NCI-H82 treated with DMSO at 0.1 percent for 48 hours (cell line): ENCODE results near the gene SWSAP1.

ENCODE experiments used
- DNase-seq: peaks from one replicate; lab custom pipeline; 2025; ENCODE audit not compliant: unreplicated experiment; lab: John Stamatoyannopoulos, UW

Gene SWSAP1

GRCh38 chr19:11355160-11356073 is 19.0 kb upstream of the SWSAP1 start, which contains the start of gene PLPPR2:
Gene PLPPR2, plus strand, starts transcription at chr19:11355432. Its CDS starts 2,242 bp downstream, at chr19:11357674.
- peak; percentile 70 for DNase-seq

GRCh38 chr19:11356074-11356397 is 18.4 kb upstream of the SWSAP1 start:
- no peak for DNase-seq

GRCh38 chr19:11356676-11357550 is 17.6 kb upstream of the SWSAP1 start:
- no peak for DNase-seq

- no peak for DNase-seq
Observed at GRCh38 chr19:11359421-11359820, 15.0 kb upstream of the SWSAP1 start.

- DNase-seq, result no peak
Observed at GRCh38 chr19:11361037-11361770, 13.3 kb upstream of the SWSAP1 start.

GRCh38 chr19:11361771-11362731 is 12.4 kb upstream of the SWSAP1 start:
- peak; percentile 24 for DNase-seq

- DNase-seq, result no peak
Observed at GRCh38 chr19:11363881-11364280, 10.6 kb upstream of the SWSAP1 start.

- no peak for DNase-seq
Observed at GRCh38 chr19:11364296-11364904, 10.1 kb upstream of the SWSAP1 start.

- no peak for DNase-seq
Observed at GRCh38 chr19:11364935-11365334, 9.5 kb upstream of the SWSAP1 start.

GRCh38 chr19:11365557-11366117 is 8.8 kb upstream of the SWSAP1 start:
- DNase-seq, result no peak

- DNase-seq, result peak; percentile 51
Observed at GRCh38 chr19:11367528-11367927, 6.9 kb upstream of the SWSAP1 start.

GRCh38 chr19:11370744-11371143 is 3.7 kb upstream of the SWSAP1 start:
- DNase-seq, result no peak

GRCh38 chr19:11373166-11373884 is 1.1 kb upstream of the SWSAP1 start:
- DNase-seq, result no peak

- no peak for DNase-seq
Observed at GRCh38 chr19:11373885-11374432, 507 bp upstream of the SWSAP1 start.

- no peak for DNase-seq
Observed at GRCh38 chr19:11375143-11375948, 880 bp downstream of the SWSAP1 start.

GRCh38 chr19:11377237-11377636 is 2.8 kb downstream of the SWSAP1 start:
- DNase-seq, result no peak

GRCh38 chr19:11377756-11378155 is 3.3 kb downstream of the SWSAP1 start:
- no peak for DNase-seq
